NCI-H2196 treated with DMSO at 0.1 percent for 48 hours (cell line): ENCODE results near the gene SMLR1.
"Not testable (repeated sequence)": the region's sequence is repeated elsewhere in the genome, so short reads cannot be mapped to it uniquely, and the experiment has no call there.

ENCODE experiments used
- DNase-seq: peaks from one replicate; lab custom pipeline; 2025; ENCODE audit not compliant: unreplicated experiment; lab: John Stamatoyannopoulos, UW

Gene SMLR1

GRCh38 chr6:130827247-130828149 lies at the start of gene SMLR1:
TSS of gene SMLR1 (plus strand) at chr6:130827406. CDS start at chr6:130827414, 8 bp downstream.
- no peak for DNase-seq

GRCh38 chr6:130778946-130779657 lies 48.1 kb upstream of the SMLR1 start:
- no peak for DNase-seq

GRCh38 chr6:130779658-130780033 lies 47.6 kb upstream of the SMLR1 start:
- no peak for DNase-seq

- DNase-seq, result no peak
These were observed 47.1 kb upstream of the SMLR1 start for GRCh38 chr6:130780122-130780521.

- no peak for DNase-seq
These were observed 45.6 kb upstream of the SMLR1 start for GRCh38 chr6:130781557-130781956.

- DNase-seq, result no peak
These were observed 43.6 kb upstream of the SMLR1 start for GRCh38 chr6:130783416-130784107.

GRCh38 chr6:130787726-130788500 lies 39.3 kb upstream of the SMLR1 start:
- no peak for DNase-seq

GRCh38 chr6:130788954-130789353 lies 38.3 kb upstream of the SMLR1 start:
- DNase-seq, result no peak

GRCh38 chr6:130794010-130794697 lies 33.1 kb upstream of the SMLR1 start:
- no peak for DNase-seq

GRCh38 chr6:130794738-130795137 lies 32.5 kb upstream of the SMLR1 start:
- DNase-seq, result no peak

GRCh38 chr6:130796313-130796905 lies 30.8 kb upstream of the SMLR1 start:
- no peak for DNase-seq

- DNase-seq, result no peak
These were observed 30.1 kb upstream of the SMLR1 start for GRCh38 chr6:130797061-130797460.

- DNase-seq, result not testable (repeated sequence)
These were observed 25.8 kb upstream of the SMLR1 start for GRCh38 chr6:130801368-130801767.

GRCh38 chr6:130810307-130811030 lies 16.7 kb upstream of the SMLR1 start:
- DNase-seq, result no peak

- no peak for DNase-seq
These were observed 15.3 kb upstream of the SMLR1 start for GRCh38 chr6:130811932-130812331.

GRCh38 chr6:130814506-130814905 lies 12.7 kb upstream of the SMLR1 start:
- no peak for DNase-seq

GRCh38 chr6:130815200-130816071 lies 11.8 kb upstream of the SMLR1 start:
- no peak for DNase-seq

GRCh38 chr6:130822736-130823135 lies 4.5 kb upstream of the SMLR1 start:
- no peak for DNase-seq
